Pancreas (tissue), 10 donors: ENCODE results near the gene RNF123. TPM values are rescaled to one million over a fixed set of nuclear protein-coding genes. Genes with fewer than 3 reads are reported as not detected.

Source experiments
- ATAC-seq, 4 donors: fragments of 200-7000 bp; cut with Tn5 transposase; one replicate each; pipeline versions ENCODE4 v1.8.0 to v1.9.1; 2020; ENCODE audit warnings: mild to moderate bottlenecking in 4 of 4, moderate library complexity in 4 of 4
- DNase-seq, 6 donors: peaks; one replicate each; pipeline ENCODE4 v3.0.0-alpha.2; 2020
- FAIRE-seq: peaks from 2 replicates; lab custom pipeline; 2012; peaks lifted over from hg19 to GRCh38; lab: Jason Lieb, UNC
- H3K27ac ChIP-seq, 4 donors: fragments of 200-600 bp; sonication (generic); 1 replicate in 3 of 4; 2 replicates in 1 of 4; pipeline versions ENCODE4 v1.5.0 to v1.8.0; 2020
- H3K27me3 ChIP-seq, 4 donors: fragments of 200-600 bp; one replicate each; pipeline ENCODE4 v1.8.0; 2021
- H3K36me3 ChIP-seq, 3 donors: fragments of 200-600 bp; sonication (generic) in 1 of 3; one replicate each; pipeline versions ENCODE4 v1.5.0 to v1.8.0; 2020 to 2021
- H3K4me1 ChIP-seq, 3 donors: fragments of 200-600 bp; one replicate each; pipeline ENCODE4 v1.8.0; 2021
- H3K4me3 ChIP-seq, 4 donors: fragments of 200-600 bp; sonication (generic) in 2 of 4; one replicate each; pipeline versions ENCODE4 v1.5.0 to v1.8.0; 2020 to 2021
- H3K9me3 ChIP-seq, 4 donors: fragments of 200-600 bp; one replicate each; pipeline ENCODE4 v1.8.0; 2021
- WGBS, 2 donors: extraction: QIAGEN DNeasy Blood & Tissue Kit; methylation state at CpG; one replicate each; pipeline ENCODE4 v1.1.7; 2013; 5-methylcytosine and 5-hydroxymethylcytosine counted together
- intact Hi-C, 3 donors: fragments of 100-400 bp; cut with DNase I; formaldehyde crosslinking; loops; one replicate each; pipeline versions ENCODE4 v1.11.1 to v1.14.2; 2022
- polyA plus RNA-seq, 2 donors: library from polyadenylated mRNA; stranded (reverse); fragments of 200-250 nt; gene quantifications; one replicate each; pipeline ENCODE4 v1.2.3, GENCODE V29; 2013
- total RNA-seq, 6 donors: library from RNA; stranded (reverse); fragmentation: NEBNext Ultra II Directional in 4 of 6; extraction: Animal tissue kit (Norgen Biotek cat#: 25700) in 4 of 6; gene quantifications; one replicate each; pipeline versions ENCODE4 v1.2.1 to v1.2.4, GENCODE V29; 2021 to 2023
- TF ChIP-seq, protein P1 (sequence below), 4 donors: fragments of 200-600 bp; sonication (generic) in 3 of 4; IDR thresholded peaks; one replicate each; pipeline versions ENCODE4 v1.5.0 to v1.8.0; 2021; ENCODE audit warnings: antibody characterized with exemption in 4 of 4
- donor health status: healthy with polysubstance abuse.
- donor health status: DM: no; HTN: no; CAD: no; lungs with moderate emphysema.
- donor health status: DM: no; HTN: no; CAD: no.
- donor health status: control.
- donor health status: control.
- donor health status: Bipolar disorder and iron deficiency.
- donor health status: DM: yes; HTN: yes; CAD: no.
- donor health status: DM: no; HTN: no; CAD: no.
- donor health status: DM: no; HTN: no; CAD: no.
- donor health status: DM: yes; HTN: yes; CAD: no.

RNF123 gene
- total and polyA plus RNA-seq, 8 donors: 13.5 to 27.6 (median 20.6) TPM

DNA sequence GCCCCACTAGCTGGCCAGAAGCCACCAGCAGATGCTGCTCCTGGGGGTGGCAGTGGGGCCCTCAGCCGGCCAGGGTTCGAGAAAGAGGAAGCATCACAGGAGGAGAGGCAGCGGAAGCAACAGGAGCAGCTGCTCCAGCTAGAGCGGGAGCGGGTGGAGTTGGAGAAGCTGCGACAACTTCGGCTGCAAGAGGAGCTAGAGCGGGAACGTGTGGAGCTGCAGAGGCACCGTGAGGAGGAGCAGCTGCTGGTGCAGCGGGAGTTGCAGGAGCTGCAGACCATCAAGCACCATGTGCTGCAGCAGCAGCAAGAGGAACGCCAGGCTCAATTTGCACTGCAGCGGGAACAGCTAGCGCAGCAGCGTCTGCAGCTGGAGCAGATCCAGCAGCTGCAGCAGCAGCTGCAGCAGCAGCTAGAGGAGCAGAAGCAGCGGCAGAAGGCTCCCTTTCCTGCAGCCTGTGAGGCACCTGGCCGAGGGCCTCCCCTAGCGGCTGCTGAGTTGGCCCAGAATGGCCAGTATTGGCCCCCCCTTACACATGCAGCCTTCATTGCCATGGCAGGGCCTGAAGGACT, 32.7 kb upstream of the RNF123 start:
- no peaks in the 10 kb centered on the region for H3K4me1 ChIP-seq
- no peaks in the 10 kb centered on the region for H3K9me3 ChIP-seq
- H3K36me3 ChIP-seq: no peaks in the 10 kb centered on the region
- ATAC-seq (no peak), FAIRE-seq (no peak), DNase-seq (no peak)
- no peaks in the 10 kb centered on the region for H3K27me3 ChIP-seq
- WGBS, 2 donors: 70 to 75% methylated on average over 18 of the region's 18 CpGs
- no peak overlapping the region for H3K4me3 ChIP-seq
- intact Hi-C loops: loop anchor here in 2 of 3 donors (10.0 kb wide), 2 partner anchors 92 to 112 kb away; no protein-coding TSS in a partner anchor
- TF ChIP-seq, protein P1, sequence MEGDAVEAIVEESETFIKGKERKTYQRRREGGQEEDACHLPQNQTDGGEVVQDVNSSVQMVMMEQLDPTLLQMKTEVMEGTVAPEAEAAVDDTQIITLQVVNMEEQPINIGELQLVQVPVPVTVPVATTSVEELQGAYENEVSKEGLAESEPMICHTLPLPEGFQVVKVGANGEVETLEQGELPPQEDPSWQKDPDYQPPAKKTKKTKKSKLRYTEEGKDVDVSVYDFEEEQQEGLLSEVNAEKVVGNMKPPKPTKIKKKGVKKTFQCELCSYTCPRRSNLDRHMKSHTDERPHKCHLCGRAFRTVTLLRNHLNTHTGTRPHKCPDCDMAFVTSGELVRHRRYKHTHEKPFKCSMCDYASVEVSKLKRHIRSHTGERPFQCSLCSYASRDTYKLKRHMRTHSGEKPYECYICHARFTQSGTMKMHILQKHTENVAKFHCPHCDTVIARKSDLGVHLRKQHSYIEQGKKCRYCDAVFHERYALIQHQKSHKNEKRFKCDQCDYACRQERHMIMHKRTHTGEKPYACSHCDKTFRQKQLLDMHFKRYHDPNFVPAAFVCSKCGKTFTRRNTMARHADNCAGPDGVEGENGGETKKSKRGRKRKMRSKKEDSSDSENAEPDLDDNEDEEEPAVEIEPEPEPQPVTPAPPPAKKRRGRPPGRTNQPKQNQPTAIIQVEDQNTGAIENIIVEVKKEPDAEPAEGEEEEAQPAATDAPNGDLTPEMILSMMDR (IDR thresholded peaks at IDR 0.05): no peak
- no peak overlapping the region for H3K27ac ChIP-seq

DNA sequence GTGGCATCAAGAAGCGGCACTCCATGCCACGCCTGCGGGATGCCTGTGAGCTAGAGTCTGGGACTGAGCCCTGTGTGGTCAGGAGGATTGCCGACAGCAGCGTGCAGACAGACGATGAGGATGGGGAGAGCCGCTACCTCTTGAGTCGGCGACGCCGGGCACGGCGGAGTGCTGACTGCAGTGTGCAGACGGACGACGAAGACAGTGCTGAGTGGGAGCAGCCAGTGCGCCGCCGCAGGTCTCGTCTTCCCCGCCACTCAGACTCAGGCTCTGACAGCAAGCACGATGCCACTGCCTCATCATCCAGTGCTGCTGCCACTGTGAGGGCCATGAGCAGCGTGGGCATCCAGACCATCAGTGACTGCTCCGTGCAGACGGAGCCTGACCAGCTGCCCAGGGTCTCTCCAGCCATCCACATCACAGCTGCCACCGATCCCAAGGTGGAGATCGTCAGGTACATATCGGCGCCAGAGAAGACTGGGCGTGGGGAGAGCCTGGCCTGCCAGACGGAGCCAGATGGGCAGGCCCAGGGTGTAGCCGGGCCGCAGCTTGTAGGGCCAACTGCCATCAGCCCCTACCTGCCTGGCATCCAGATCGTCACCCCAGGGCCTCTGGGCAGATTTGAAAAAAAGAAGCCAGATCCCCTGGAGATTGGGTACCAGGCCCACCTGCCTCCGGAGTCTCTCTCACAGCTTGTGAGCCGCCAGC, 32.0 kb upstream of the RNF123 start:
- intact Hi-C loops: loop anchor here in 2 of 3 donors (10.0 kb wide), 2 partner anchors 93 to 113 kb away; no protein-coding TSS in a partner anchor
- no peaks in the 10 kb centered on the region for H3K27me3 ChIP-seq
- WGBS, 2 donors: 91 to 93% methylated on average over 33 to 36 of the region's 36 CpGs
- H3K4me1 ChIP-seq: no peaks in the 10 kb centered on the region
- FAIRE-seq: no peak
- no peaks in the 10 kb centered on the region for H3K9me3 ChIP-seq
- ATAC-seq: no peak
- no peak for DNase-seq
- no peaks in the 10 kb centered on the region for H3K36me3 ChIP-seq
- H3K27ac ChIP-seq: no peak overlapping the region
- no peak overlapping the region for H3K4me3 ChIP-seq
- TF ChIP-seq, protein P1 (IDR thresholded peaks at IDR 0.05): no peak

DNA sequence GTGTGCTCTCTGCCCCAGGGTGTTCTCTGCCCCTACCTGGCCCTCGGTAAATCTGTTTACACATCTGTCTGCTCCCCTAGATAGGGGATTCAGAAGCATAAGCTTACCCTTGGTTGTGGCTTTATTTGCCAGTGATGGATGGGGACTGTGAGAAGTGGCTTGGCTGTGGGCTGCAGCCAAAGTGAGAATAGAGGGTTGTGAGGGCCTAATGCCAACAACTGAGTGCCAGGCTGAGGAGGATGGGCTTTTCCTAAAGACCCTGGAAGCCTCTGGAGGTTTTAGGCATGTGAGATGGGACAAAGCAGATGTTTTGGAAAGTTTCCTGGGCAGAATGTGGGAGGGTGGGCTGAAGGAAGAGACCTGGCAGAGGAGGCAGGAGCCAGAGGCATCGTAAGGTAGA, 30.6 kb upstream of the RNF123 start:
- Histone ChIP-seq H3K27ac (no peak overlapping the region), H3K9me3 (no peaks in the 10 kb centered on the region), H3K36me3 (no peaks in the 10 kb centered on the region), H3K27me3 (no peaks in the 10 kb centered on the region), H3K4me1 (no peaks in the 10 kb centered on the region), H3K4me3 (no peak overlapping the region)
- DNase-seq (no peak), ATAC-seq (no peak), FAIRE-seq (no peak)
- WGBS, 2 donors: 58% methylated on average over 2 of the region's 2 CpGs
- TF ChIP-seq, protein P1 (IDR thresholded peaks at IDR 0.05): no peak
- intact Hi-C loops: loop anchor here in 2 of 3 donors (10.0 kb wide), 2 partner anchors 94 to 114 kb away; no protein-coding TSS in a partner anchor

DNA sequence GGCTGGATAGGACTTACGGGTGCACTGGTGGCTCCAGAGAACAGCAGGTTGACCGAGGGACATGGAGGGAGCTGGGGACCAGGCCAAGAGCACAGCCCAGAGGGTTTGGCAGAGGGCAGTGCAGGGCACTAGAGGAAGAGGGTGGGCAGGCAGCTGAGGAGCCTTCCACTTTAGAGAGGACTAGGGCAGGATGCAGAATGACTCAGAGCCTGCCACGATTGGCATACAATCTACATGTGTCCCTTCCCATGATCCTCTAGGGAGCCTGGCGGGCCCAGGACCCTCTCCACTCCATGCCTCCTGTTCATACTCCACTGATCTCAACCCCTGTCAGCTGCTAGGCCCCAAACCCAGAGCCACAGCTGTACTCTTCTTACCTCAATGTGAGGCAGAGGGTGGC, 29.6 kb upstream of the RNF123 start:
- DNase-seq: no peak
- intact Hi-C loops: loop anchor here in 2 of 3 donors (10.0 kb wide), 2 partner anchors 95 to 115 kb away; no protein-coding TSS in a partner anchor
- no peak overlapping the region for H3K4me3 ChIP-seq
- H3K36me3 ChIP-seq: no peaks in the 10 kb centered on the region
- ATAC-seq: no peak
- 45 to 86% methylated on average over 4 of the region's 4 CpGs for WGBS, 2 donors
- H3K4me1 ChIP-seq: no peaks in the 10 kb centered on the region
- H3K27ac ChIP-seq: no peak overlapping the region
- H3K27me3 ChIP-seq: no peaks in the 10 kb centered on the region
- no peak for FAIRE-seq
- TF ChIP-seq, protein P1 (IDR thresholded peaks at IDR 0.05): no peak
- no peaks in the 10 kb centered on the region for H3K9me3 ChIP-seq

DNA sequence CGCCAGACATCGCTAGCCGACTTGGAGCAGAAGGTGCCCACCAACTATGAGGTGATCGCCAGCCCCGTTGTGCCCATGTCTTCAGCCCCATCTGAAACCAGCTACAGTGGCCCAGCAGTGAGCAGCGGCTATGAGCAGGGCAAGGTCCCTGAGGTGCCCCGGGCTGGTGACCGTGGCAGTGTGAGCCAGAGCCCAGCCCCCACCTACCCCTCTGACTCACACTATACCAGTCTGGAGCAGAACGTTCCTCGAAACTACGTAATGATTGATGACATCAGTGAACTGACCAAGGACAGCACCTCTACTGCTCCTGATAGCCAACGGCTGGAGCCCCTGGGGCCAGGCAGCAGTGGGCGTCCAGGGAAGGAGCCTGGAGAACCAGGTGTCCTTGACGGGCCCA, 28.1 kb upstream of the RNF123 start:
- FAIRE-seq: no peak
- TF ChIP-seq, protein P1 (IDR thresholded peaks at IDR 0.05): no peak
- 60% methylated on average over 14 of the region's 14 CpGs for WGBS, 2 donors

More for the DNA sequence above, 28.1 kb upstream of the RNF123 start:
- Histone ChIP-seq H3K4me1 (peaks cover 0 to 2% (median 0%) of the 10 kb centered on the region in 3 donors), H3K27ac (no peak overlapping the region), H3K9me3 (no peaks in the 10 kb centered on the region), H3K27me3 (no peaks in the 10 kb centered on the region), H3K36me3 (no peaks in the 10 kb centered on the region), H3K4me3 (no peak overlapping the region)
- ATAC-seq (peak; percentile 36 to 75 (median 51)), DNase-seq (peak in 1 of 6 donors; percentile 73)
- intact Hi-C loops: no loop called here
